Prostate gland (tissue), 2 donors: ENCODE results near the gene ADGRD1.

Source experiments
- POLR2A ChIP-seq: fragments of 450-650 bp; IDR thresholded peaks from one replicate; pipeline ENCODE4 v1.6.1; 2016; ENCODE audit warnings: antibody characterized with exemption, mild to moderate bottlenecking
- POLR2AphosphoS5 ChIP-seq: sonication (generic); formaldehyde crosslinking; IDR thresholded peaks from one replicate; pipeline ENCODE4 v1.6.1; 2017; ENCODE audit warnings: antibody characterized with exemption
- TF ChIP-seq, protein P1 (sequence below), 4 experiments: fragments of 200-600 bp in 2 of 4; fragments of 450-650 bp in 2 of 4; sonication (generic) in 2 of 4; IDR thresholded peaks; 1 replicate in 3 of 4; 2 replicates in 1 of 4; pipeline ENCODE4 v1.5.1; 2016 to 2019; ENCODE audit warnings: antibody characterized with exemption in 4 of 4, mild to moderate bottlenecking in 2 of 4, moderate library complexity in 2 of 4

DNA sequence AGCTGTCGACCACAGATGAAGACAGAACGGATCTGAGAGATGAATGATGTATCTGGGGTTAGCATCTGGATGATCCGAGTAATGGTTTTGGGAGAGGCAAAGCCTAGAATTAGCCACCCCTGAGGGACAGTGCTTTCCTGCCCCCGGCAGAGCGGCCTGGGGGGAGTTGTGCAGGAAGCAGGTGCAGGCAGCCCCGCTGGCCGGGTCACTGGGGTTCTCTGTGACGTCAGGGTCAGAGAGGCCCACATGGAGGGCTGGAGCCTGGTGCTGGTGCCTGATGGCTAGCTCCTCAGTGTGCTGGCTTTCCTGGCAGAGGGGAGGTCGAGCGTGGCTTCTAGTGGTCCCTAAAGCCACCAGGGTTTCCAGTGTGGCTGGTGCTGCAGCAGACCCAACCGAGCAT lies 70.3 kb downstream of the ADGRD1 start:
- TF ChIP-seq, protein P1, sequence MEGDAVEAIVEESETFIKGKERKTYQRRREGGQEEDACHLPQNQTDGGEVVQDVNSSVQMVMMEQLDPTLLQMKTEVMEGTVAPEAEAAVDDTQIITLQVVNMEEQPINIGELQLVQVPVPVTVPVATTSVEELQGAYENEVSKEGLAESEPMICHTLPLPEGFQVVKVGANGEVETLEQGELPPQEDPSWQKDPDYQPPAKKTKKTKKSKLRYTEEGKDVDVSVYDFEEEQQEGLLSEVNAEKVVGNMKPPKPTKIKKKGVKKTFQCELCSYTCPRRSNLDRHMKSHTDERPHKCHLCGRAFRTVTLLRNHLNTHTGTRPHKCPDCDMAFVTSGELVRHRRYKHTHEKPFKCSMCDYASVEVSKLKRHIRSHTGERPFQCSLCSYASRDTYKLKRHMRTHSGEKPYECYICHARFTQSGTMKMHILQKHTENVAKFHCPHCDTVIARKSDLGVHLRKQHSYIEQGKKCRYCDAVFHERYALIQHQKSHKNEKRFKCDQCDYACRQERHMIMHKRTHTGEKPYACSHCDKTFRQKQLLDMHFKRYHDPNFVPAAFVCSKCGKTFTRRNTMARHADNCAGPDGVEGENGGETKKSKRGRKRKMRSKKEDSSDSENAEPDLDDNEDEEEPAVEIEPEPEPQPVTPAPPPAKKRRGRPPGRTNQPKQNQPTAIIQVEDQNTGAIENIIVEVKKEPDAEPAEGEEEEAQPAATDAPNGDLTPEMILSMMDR (IDR thresholded peaks at IDR 0.05) = no peak
- TF ChIP-seq POLR2A (no peak), POLR2AphosphoS5 (no peak)
